K562 (cell line): Measurements from ENCODE around the gene HMX1. TPM values are rescaled to one million over a fixed set of nuclear protein-coding genes. Genes with fewer than 3 reads are reported as not detected.

Source experiments
- ATAC-seq: fragments of 200-7000 bp; cut with Tn5 transposase; 3 replicates; pipeline ENCODE4 v1.9.1; 2020; ENCODE audit warnings: moderate library complexity
- BruUV-seq: library from RNA; stranded (reverse); fragments of 400-500 nt; replicated peaks from 2 replicates; lab custom pipeline; 2021; lab: Mats Ljungman, UMichigan
- CTCF ChIA-PET: fragments of 300-600 bp; formaldehyde crosslinking; extraction: SDS; loops from one replicate; lab custom pipeline; 2021; ENCODE audit warnings: low intra/inter-chr PET ratio; lab: Yijun Ruan, JAX
- POLR2A ChIA-PET: fragments of 300-600, 350-650 bp; sonication (Branson Sonifier 250); formaldehyde crosslinking; extraction: SDS; loops from one replicate; lab custom pipeline; 2021; ENCODE audit warnings: antibody characterized with exemption, inconsistent platforms; lab: Yijun Ruan, JAX
- DNase-seq, 4 experiments: peaks; one replicate each; pipeline versions ENCODE4 v3.0.0 to v3.0.0-alpha.2; 2011 to 2018; ENCODE audit warnings: low spot score in 3 of 4, mixed read lengths in 3 of 4; ENCODE audit errors: extremely low read depth in 1 of 4
- FAIRE-seq: peaks from 2 replicates; lab custom pipeline; 2011; peaks lifted over from hg19 to GRCh38; lab: Jason Lieb, UNC
- H2AFZ ChIP-seq: 2 replicates; pipeline ENCODE4 v1.6.0; 2011; ENCODE audit warnings: low read depth, low read length, control low read depth, inconsistent platforms
- H3K27ac ChIP-seq: fragments of 200-600 bp; 3 replicates; pipeline ENCODE4 v1.8.0; 2011; ENCODE audit warnings: low read depth, mild to moderate bottlenecking, control low read depth, inconsistent platforms, low read length, moderate library complexity, mixed read lengths; ENCODE audit errors: extremely low read depth
- H3K27me3 ChIP-seq, 2 experiments: fragments of 300-600 bp in 1 of 2; 2 replicates in 1 of 2; 3 replicates in 1 of 2; pipeline versions ENCODE4 v1.6.0 to v1.8.0; 2011; ENCODE audit warnings: inconsistent platforms in 2 of 2, low read length in 2 of 2, mild to moderate bottlenecking in 1 of 2, mixed read lengths in 1 of 2, moderate library complexity in 1 of 2; ENCODE audit not compliant: control insufficient read depth in 2 of 2, insufficient read depth in 2 of 2
- H3K36me3 ChIP-seq: fragments of 300-600 bp; 3 replicates; pipeline ENCODE4 v1.8.0; 2011; ENCODE audit warnings: mild to moderate bottlenecking, low read length, inconsistent platforms; ENCODE audit not compliant: control insufficient read depth, insufficient read depth
- H3K4me1 ChIP-seq, 2 experiments: fragments of 200-600 bp in 1 of 2; replicated peaks in 1 of 2; 2 replicates in 1 of 2; 3 replicates in 1 of 2; pipeline versions ENCODE4 v1.5.1 to v1.8.0; 2011; ENCODE audit warnings: inconsistent platforms in 2 of 2, low read length in 2 of 2, mild to moderate bottlenecking in 1 of 2, mixed read lengths in 1 of 2, moderate library complexity in 1 of 2; ENCODE audit not compliant: control insufficient read depth in 2 of 2, insufficient read depth in 2 of 2
- H3K4me2 ChIP-seq: 2 replicates; pipeline ENCODE4 v1.6.1; 2011; ENCODE audit warnings: low read length, control low read depth, inconsistent platforms, mixed read lengths; ENCODE audit not compliant: insufficient read depth
- H3K4me3 ChIP-seq: fragments of 200-600 bp; sonication (generic), shearing (Covaris generic); 2 replicates; pipeline ENCODE4 v1.5.1; 2016; ENCODE audit warnings: control low read depth, inconsistent platforms
- H3K79me2 ChIP-seq: fragments of 200-600 bp; 3 replicates; pipeline ENCODE4 v1.8.0; 2011; ENCODE audit warnings: low read length, inconsistent platforms; ENCODE audit not compliant: control insufficient read depth, insufficient read depth
- H3K9ac ChIP-seq, 2 experiments: 2 replicates each; pipeline versions ENCODE4 v1.6.0 to v1.6.1; 2011; ENCODE audit warnings: low read depth in 2 of 2, low read length in 2 of 2, control low read depth in 1 of 2, inconsistent platforms in 1 of 2, mild to moderate bottlenecking in 1 of 2, mixed read lengths in 1 of 2; ENCODE audit not compliant: insufficient read depth in 1 of 2
- H3K9me1 ChIP-seq: one replicate; pipeline ENCODE4 v1.6.0; 2011; ENCODE audit warnings: inconsistent platforms, mild to moderate bottlenecking, low read length, moderate library complexity; ENCODE audit not compliant: control insufficient read depth, insufficient read depth
- H3K9me3 ChIP-seq: replicated peaks from 2 replicates; pipeline ENCODE4 v1.5.1; 2011; ENCODE audit warnings: low read depth, low read length, inconsistent platforms; ENCODE audit not compliant: control insufficient read depth, insufficient read depth
- H4K20me1 ChIP-seq: replicated peaks from 2 replicates; pipeline ENCODE4 v1.6.1; 2011; ENCODE audit warnings: low read length, inconsistent platforms, mixed read lengths; ENCODE audit not compliant: control insufficient read depth, insufficient read depth
- BCOR ChIP-seq: fragments of 450-650 bp; IDR thresholded peaks from 2 replicates; pipeline ENCODE4 v1.6.1; 2016
- CTCF ChIP-seq, 3 experiments: IDR thresholded peaks in 2 of 3; conservative IDR thresholded peaks in 1 of 3; 2 replicates each; pipeline ENCODE4 v1.5.1; 2011 to 2012; ENCODE audit warnings: low read length in 3 of 3, mild to moderate bottlenecking in 3 of 3, control low read depth in 2 of 3, improper control_type of control experiment in 1 of 3, inconsistent platforms in 1 of 3, low read depth in 1 of 3, mixed read lengths in 1 of 3, moderate library complexity in 1 of 3; ENCODE audit not compliant: insufficient read depth in 2 of 3
- EZH2 ChIP-seq: IDR thresholded peaks from 2 replicates; pipeline ENCODE4 v1.6.1; 2012; ENCODE audit warnings: low read depth, mild to moderate bottlenecking, inconsistent platforms, low read length, borderline replicate concordance
- MTA1 ChIP-seq: fragments of 450-650 bp; IDR thresholded peaks from 2 replicates; pipeline ENCODE4 v1.6.1; 2017; ENCODE audit warnings: borderline replicate concordance
- NCOA1 ChIP-seq: fragments of 450-650 bp; IDR thresholded peaks from 2 replicates; pipeline ENCODE4 v1.6.1; 2016; ENCODE audit warnings: low read depth
- POLR2H ChIP-seq: IDR thresholded peaks from 2 replicates; pipeline ENCODE4 v1.6.1; 2016; ENCODE audit warnings: missing genetic modification characterization, low read depth, mild to moderate bottlenecking, control low read depth, missing compliant biosample characterization, moderate library complexity
- XRCC4 ChIP-seq: IDR thresholded peaks from one replicate; pipeline ENCODE4 v1.6.1; 2011; ENCODE audit not compliant: insufficient read depth, insufficient read length; ENCODE audit errors: extremely low read depth
- ZNF780A ChIP-seq: fragments of 250-450 bp; sonication (Bioruptor Pico); IDR thresholded peaks from 2 replicates; pipeline ENCODE4 v1.5.0; 2021; ENCODE audit warnings: mild to moderate bottlenecking
- WGBS: fragments of 100-300 bp; shearing (Covaris generic); methylation state at CpG from one replicate; pipeline ENCODE4 v1.1.6; 2016; ENCODE audit warnings: low coverage, mixed read lengths; ENCODE audit not compliant: insufficient coverage; ENCODE audit errors: missing lambda C conversion rate; 5-methylcytosine and 5-hydroxymethylcytosine counted together
- in situ Hi-C: fragments of 300-500 bp; cut with MboI; formaldehyde crosslinking; loops from 4 replicates; pipeline ENCODE4 v1.15.0; 2018; ENCODE audit warnings: inconsistent platforms, mixed read lengths
- intact Hi-C: fragments of 100-400 bp; cut with micrococcal nuclease; formaldehyde crosslinking; loops from 2 replicates; pipeline ENCODE4 v1.14.2; 2022
- polyA plus RNA-seq, 8 experiments: library from polyadenylated mRNA; depleted of rRNA in 4 of 8; stranded (reverse) in 5 of 8; unstranded in 3 of 8; fragments of >200 nt; fragmentation: Nextera tagmentation in 2 of 8; fragmentation: Illumina TruSeq in 1 of 8; extraction: Ambion mirVana in 2 of 8; extraction: Trizol in 1 of 8; gene quantifications; 2 replicates each; pipeline versions ENCODE4 v1.2.1 to v1.2.3, GENCODE V29; 2011 to 2014; ENCODE audit warnings: inconsistent platforms in 1 of 8, missing spikeins in 1 of 8
- total RNA-seq, 7 experiments: library from RNA; depleted of rRNA in 6 of 7; stranded (reverse); fragments of >200 nt in 6 of 7; fragmentation: Illumina TruSeq in 2 of 7; extraction: Trizol in 2 of 7; gene quantifications; 2 replicates each; pipeline versions ENCODE4 v1.2.1 to v1.2.3, GENCODE V29; 2011 to 2021; ENCODE audit warnings: low replicate concordance in 1 of 7

HMX1 gene
- total and polyA plus RNA-seq, 9 of the 15 experiments (the other 6 are each of a cell fraction or from before 2014, with no cell fraction given) = not detected

- intact Hi-C loops (no loop called here), in situ Hi-C loops (no loop called here)
- no peaks in the 10 kb centered on the region for H3K36me3 ChIP-seq
- no peaks in the 10 kb centered on the region for H3K79me2 ChIP-seq
- ChIA-PET CTCF (no interaction called here), POLR2A (interaction anchor here (3.1 kb wide), 1 partner anchor 23 kb away, joined by 24 read pairs; no protein-coding TSS in a partner anchor)
- no peak overlapping the region for H3K9ac ChIP-seq
- H3K4me1 ChIP-seq = peaks cover 0 to 6% of the 10 kb centered on the region in 2 experiments; a peak in 1 of 5 replicates
- DNase-seq = no peak
- no peak for TF ChIP-seq POLR2H (tag)
- no peak for TF ChIP-seq EZH2
- no peak for TF ChIP-seq NCOA1
- no peak for TF ChIP-seq ZNF780A (CRISPR knock-in tag)
- no peak for TF ChIP-seq XRCC4
- TF ChIP-seq MTA1 = no peak
- no peak for TF ChIP-seq CTCF (IDR thresholded peaks at IDR 0.05 in 2 of 3, conservative IDR thresholded peaks at IDR 0.05 in 1 of 3; ENCODE audit: insufficient read depth in 2 of 3, low read depth in 1 of 3, low read length in 3 of 3)
- no peak for TF ChIP-seq BCOR
- TF ChIP-seq, all 486 proteins: peak for 0
- Histone ChIP-seq H3K4me3 (no peak overlapping the region), H3K9me3 (no peaks in the 10 kb centered on the region), H3K27me3 (peaks cover 0 to 9% of the 10 kb centered on the region in 2 experiments; a peak in 1 of 5 replicates), H3K9me1 (no peaks in the 10 kb centered on the region), H2AFZ (no peak overlapping the region), H4K20me1 (no peaks in the 10 kb centered on the region), H3K27ac (no peak overlapping the region), H3K4me2 (no peak overlapping the region)
- ATAC-seq = no peak
- FAIRE-seq = no peak
- WGBS = 0% methylated on average over 2 of the region's 8 CpGs
- no TSS peak for BruUV-seq
Measured at GRCh38 chr4:8819019-8819418, 52.6 kb downstream of the HMX1 start.
